GM12873 (cell line): Measurements from ENCODE around the gene CYP2A6.

Experiments
- TF ChIP-seq, protein P1 (sequence below): IDR thresholded peaks from 2 replicates; pipeline ENCODE4 v1.5.1; 2012; ENCODE audit warnings: low read depth, mild to moderate bottlenecking, moderate library complexity, low read length, control low read depth; ENCODE audit not compliant: insufficient read depth; ENCODE audit errors: missing control alignments

CYP2A6 gene

DNA sequence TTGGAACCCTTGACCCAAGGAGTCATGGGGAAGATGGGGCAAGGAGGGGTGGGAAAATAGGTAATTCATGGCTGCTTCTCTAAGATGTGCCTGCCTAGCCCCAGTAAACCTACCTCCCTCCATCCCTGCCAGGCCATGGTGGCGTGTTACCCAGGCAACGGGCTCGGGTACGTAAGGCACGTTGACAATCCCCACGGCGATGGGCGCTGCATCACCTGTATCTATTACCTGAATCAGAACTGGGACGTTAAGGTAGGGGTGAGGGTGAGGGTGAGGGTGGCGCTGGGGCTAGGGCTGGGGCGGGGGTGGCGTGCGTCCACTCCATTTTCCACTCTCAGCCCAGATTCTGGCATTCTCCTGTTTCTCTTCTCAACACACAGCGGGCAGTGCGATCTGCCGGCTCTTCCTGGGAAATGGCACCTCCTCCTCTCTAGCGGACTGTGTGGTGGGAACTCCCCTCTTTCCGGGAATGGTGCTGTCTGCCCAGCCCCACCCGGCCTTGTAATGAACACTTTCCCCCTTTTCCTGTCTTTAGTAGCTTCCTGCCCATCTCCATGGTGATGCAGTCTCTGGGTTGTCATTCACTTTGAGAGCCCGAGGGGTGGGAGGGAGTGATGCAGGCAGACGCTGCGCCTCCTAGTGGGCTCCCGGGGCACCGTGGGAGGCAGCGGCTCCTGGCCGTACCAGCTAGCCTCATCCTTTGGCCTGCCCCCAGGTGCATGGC is 43.7 kb downstream of the CYP2A6 start:
- TF ChIP-seq, protein P1, sequence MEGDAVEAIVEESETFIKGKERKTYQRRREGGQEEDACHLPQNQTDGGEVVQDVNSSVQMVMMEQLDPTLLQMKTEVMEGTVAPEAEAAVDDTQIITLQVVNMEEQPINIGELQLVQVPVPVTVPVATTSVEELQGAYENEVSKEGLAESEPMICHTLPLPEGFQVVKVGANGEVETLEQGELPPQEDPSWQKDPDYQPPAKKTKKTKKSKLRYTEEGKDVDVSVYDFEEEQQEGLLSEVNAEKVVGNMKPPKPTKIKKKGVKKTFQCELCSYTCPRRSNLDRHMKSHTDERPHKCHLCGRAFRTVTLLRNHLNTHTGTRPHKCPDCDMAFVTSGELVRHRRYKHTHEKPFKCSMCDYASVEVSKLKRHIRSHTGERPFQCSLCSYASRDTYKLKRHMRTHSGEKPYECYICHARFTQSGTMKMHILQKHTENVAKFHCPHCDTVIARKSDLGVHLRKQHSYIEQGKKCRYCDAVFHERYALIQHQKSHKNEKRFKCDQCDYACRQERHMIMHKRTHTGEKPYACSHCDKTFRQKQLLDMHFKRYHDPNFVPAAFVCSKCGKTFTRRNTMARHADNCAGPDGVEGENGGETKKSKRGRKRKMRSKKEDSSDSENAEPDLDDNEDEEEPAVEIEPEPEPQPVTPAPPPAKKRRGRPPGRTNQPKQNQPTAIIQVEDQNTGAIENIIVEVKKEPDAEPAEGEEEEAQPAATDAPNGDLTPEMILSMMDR = peak; percentile 90

DNA sequence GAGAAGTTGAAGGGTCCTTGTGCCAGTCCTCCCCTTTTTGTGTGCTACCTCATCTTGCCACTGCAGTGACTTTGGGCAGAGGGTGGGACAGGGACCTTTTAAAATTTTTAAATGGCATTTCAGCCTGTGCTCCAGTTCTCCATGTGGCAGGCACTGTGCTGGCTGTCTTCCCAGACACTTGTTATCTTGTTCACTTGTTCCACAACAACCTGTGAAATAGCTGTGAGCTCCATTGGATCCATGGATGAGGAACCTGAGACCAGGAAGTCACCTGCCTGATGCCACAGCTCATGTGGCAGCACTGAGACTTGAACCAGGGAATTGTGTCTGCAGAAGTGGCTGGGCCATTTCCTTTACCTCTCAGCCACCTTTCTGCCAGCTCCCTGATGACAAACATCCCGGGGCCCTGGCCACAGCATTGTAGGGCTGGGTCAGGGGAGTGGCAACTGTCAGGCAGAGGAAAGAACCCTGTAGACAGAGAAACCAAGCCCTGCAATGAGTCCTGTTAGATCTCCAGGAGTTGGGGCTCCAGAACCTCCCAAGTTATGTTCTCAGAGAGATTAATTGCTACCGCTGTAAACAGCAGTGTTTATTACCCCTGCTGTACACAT is 44.9 kb downstream of the CYP2A6 start:
- TF ChIP-seq, protein P1 = no peak

DNA sequence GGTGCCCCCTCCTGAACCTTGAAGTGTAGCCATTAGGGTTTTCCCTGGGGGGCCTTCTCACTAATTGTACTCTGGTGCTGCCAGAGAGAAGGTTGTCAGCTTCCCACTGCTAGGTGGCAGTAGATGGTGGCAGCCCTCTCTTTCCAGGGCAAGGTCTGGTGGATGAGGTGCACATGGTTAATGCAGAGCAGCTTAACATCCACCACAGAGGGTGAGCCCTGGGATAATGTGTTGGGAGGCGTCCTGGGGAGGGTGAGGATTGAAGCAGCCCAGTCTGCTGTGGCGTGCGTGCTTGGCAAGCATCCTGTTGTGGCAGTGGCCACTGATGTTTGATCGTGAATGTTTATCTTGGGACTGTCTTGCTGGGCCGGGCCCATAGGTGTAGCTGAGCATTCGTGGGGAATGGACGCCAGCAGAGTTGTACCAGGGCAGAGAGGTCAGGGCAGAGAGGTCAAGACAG is 45.4 kb downstream of the CYP2A6 start:
- TF ChIP-seq, protein P1 = no peak

DNA sequence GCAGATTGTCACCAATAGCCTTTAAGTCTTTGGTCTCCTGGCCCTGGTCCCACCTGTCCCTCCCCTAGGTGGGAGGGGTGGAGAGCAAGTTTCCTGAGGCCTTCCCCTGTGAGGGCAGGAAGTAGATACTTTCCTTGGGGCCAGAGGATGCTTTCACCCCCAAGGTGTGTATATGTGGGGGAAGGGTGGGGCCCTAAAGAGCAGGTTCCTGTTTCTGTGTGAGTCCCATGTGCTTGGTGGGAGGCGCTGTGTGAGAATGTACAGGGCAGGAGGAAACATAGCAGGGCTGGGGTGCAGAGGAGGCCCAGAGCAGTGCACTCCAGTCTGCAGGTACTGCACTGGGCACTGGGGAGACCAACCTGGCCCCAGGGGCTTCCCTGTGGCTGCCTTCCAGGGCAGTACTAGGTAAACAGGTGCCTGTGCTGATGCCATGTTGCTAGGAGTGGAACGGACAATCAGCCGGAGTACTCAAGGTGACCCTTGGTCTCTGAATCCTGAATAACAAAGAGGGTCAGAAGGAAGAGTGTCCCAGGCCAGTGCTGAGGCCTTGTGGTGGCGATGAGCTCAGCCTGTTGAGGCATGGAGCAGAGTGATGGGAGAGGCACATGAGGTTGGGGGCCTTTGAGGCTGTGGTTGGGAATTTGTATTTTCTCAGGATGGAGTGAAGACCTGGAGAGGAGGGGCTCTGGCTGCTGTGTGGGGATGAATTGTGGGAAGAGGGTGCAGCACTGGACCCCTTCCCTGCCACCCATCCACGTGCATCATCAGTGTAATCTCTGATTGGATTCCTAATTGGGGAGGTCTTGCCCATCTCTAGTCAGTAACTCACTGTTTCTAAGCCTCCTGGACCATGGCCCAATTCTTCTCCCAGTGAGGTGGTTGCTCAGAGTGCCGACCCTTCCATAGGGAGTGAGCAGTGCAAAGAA is 46.1 kb downstream of the CYP2A6 start:
- TF ChIP-seq, protein P1 = peak; percentile 15

DNA sequence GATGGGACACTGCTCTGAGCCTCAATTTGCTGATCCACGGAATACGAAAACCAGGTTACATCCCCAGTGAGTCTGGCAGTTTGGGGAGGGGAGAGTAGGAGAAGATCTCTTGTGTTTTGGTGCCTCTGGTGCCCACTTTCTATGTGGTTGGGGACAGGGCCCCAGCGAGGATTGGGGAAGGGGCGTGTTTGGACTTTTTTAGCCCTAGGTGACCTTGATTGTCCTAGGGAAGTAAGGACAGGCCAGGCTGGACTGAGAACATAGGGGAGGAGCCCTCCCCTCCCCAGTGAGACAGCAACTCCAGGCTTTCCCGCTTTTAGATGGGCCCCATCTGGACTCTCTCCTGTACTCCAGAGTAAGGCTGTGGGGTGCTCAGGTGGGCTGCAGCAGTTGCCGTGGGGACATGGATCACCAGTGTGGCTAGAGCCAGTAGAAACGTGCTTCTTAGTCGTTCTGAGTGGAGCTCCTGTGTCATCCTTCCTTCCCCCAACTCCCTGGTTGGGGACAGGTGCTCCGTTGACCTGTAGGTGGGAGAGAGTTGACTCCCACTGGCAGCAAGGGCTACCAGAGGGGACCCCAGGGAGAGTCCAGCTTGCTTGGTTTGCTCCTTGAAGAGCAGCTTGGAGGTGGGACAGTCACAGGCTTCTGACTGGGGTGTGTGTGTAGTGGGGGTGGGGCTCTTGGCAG is 46.9 kb downstream of the CYP2A6 start:
- TF ChIP-seq, protein P1 = no peak

DNA sequence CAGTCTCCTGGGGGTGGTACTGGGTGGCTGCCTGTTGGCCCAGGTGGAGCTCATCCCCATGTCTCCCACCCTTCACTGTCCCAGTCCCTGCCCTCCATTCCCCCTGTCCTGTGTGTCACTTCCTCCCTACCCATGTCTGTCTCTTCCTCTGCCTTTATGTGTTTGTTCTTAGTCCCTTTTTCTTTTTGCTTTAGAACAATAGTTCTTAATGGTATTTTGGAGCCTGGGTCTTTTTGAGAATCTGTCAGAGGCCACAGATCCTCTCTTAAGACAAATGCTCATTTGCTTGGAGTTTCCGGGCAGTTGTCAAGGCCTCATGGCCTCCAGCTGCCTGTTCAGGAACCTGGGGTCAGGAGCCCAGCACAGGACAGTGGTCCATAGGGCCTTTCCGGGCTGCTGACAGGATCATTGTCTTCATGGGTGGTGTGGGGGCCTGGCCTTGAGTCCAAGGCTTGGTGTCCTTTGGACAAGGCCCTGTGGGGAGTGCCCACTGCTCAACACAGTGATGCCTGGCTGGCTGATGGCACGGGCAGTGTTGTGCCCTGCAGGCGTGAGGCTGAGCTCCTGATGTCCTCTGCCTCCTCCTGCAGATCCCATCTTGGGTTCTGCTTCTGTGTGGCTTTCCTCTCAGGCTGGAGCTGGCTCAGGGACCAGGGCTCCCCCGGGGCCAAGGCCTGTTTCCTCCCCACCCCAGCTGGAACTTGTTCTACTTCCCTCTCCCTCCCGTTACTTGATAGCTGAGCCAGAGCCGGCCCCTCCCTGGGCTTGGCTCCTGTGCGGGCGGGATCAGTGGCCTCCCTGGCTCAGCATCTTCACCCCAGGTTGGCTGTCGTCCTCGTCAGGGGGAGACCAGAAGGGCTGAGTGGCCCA is 47.7 kb downstream of the CYP2A6 start:
- TF ChIP-seq, protein P1 = no peak
